Measurements from ENCODE around the gene PRDM16. TPM values are rescaled to one million over a fixed set of nuclear protein-coding genes. Genes with fewer than 3 reads are reported as not detected.

PRDM16 gene
- total and polyA plus RNA-seq, 2 of the 13 experiments (the other 11 are each of a cell fraction or from before 2014, with no cell fraction given), result 0.15 to 0.81 TPM

DNA sequence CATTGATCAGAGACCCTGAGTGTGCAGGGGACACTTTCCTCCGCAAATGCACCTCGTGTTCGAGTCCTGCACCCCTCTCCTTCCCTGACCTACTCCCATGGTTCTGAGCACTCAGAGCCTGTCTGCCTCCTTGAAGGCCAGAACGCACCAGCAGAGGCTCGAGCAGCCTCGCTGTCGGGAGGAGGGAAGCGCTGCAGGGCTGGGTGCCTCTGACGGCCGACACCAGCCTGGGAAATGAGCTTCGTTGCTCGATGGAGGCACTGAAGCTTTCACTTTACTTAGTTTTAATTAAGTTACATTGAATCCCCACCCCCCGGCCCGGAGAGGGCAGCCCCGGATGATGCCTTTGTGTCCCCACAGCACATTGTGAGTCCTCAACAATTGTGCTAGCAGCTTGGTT is 229.2 kb downstream of the PRDM16 start:
- ATAC-seq (no peak), DNase-seq (ENCODE audit: low spot score) (no peak), FAIRE-seq (no peak)
- BruUV-seq (replicated peaks), result no TSS peak
- 93% methylated on average over 14 of the region's 15 CpGs for WGBS (ENCODE audit: low lambda C conversion rate)
- TF ChIP-seq RBFOX2 (IDR thresholded peaks at IDR 0.05; ENCODE audit: low read depth, low read length) (no peak), ZNF317 (CRISPR knock-in tag; IDR thresholded peaks at IDR 0.05) (peak; percentile 96), REL (CRISPR knock-in tag; conservative IDR thresholded peaks at IDR 0.05) (no peak), HIC2 (CRISPR knock-in tag; IDR thresholded peaks at IDR 0.05; ENCODE audit: low read depth) (no peak), ZSCAN30 (CRISPR knock-in tag; IDR thresholded peaks at IDR 0.05) (no peak), ZNF225 (CRISPR knock-in tag; IDR thresholded peaks at IDR 0.05) (no peak), HBP1 (CRISPR knock-in tag; IDR thresholded peaks at IDR 0.05; ENCODE audit: low read depth) (no peak)
- intact Hi-C loops (cut with micrococcal nuclease; ENCODE audit: unreplicated experiment), result no loop called here
- ChIA-PET CTCF (ENCODE audit: low intra/inter-chr PET ratio, low total read pairs) (no interaction called here), POLR2A (no interaction called here)
- in situ Hi-C loops (cut with HindIII; ENCODE audit: extremely low pct_ligation_motif_present, low pct_unique_long_range_greater_than_20kb), result loop anchor here (25.0 kb wide), 1 partner anchor 236 kb away; the partner anchor contains the start of gene PRDM16
- H3K36me3 ChIP-seq (replicated peaks in 1 of 2; ENCODE audit: control insufficient read depth in 1 of 2, insufficient read depth in 2 of 2, low read length in 2 of 2), result no peaks in the 10 kb centered on the region
- H4K20me1 ChIP-seq (ENCODE audit: insufficient read depth, low read length), result no peaks in the 10 kb centered on the region
- H3K4me3 ChIP-seq (replicated peaks in 1 of 3; ENCODE audit: insufficient read depth in 1 of 3, low read depth in 2 of 3, low read length in 3 of 3), result no peak overlapping the region
- H2AFZ ChIP-seq (ENCODE audit: low read length), result no peak overlapping the region
- no peaks in the 10 kb centered on the region for H3K79me2 ChIP-seq (ENCODE audit: insufficient read depth, low read length)
- peaks cover 28% of the 10 kb centered on the region for H3K4me1 ChIP-seq (ENCODE audit: insufficient read depth, low read length)
- no peaks in the 10 kb centered on the region for H3K27me3 ChIP-seq (ENCODE audit: control insufficient read depth in 1 of 2, insufficient read depth in 2 of 2, low read length in 2 of 2)
- H3K27ac ChIP-seq (ENCODE audit: extremely low read length, insufficient read depth, low read length), result no peak overlapping the region
- no peak overlapping the region for H3K4me2 ChIP-seq (ENCODE audit: low read depth, low read length)
- no peaks in the 10 kb centered on the region for H3K9me3 ChIP-seq (ENCODE audit: low read length)
- no peak overlapping the region for H3K9ac ChIP-seq (ENCODE audit: insufficient read depth, low read depth, low read length)
